Stimulated activated CD4-positive, alpha-beta T cell treated with anti-CD3 and anti-CD28 coated beads, Interleukin-1b, Interleukin-23, amount 100 ng/mL, for 1 hour (primary cell): Measurements from ENCODE around the gene MICOS13.

Experiments used
- DNase-seq, 2 donors: peaks; one replicate each; pipeline ENCODE4 v3.0.0-alpha.2; 2020; ENCODE audit warnings: low read depth in 2 of 2

Gene MICOS13

GRCh38 chr19:5687360-5688198 lies 7.3 kb upstream of the MICOS13 start:
- DNase-seq = no peak

GRCh38 chr19:5686647-5687359 lies 6.5 kb upstream of the MICOS13 start:
- DNase-seq = peak; percentile 83 to 99

- DNase-seq = no peak
Measured at GRCh38 chr19:5686326-5686646, 6.0 kb upstream of the MICOS13 start.

GRCh38 chr19:5684694-5685430 lies 4.5 kb upstream of the MICOS13 start:
- no peak for DNase-seq

GRCh38 chr19:5683177-5683886 lies 3.0 kb upstream of the MICOS13 start:
- no peak for DNase-seq

GRCh38 chr19:5682107-5682482 lies 1.8 kb upstream of the MICOS13 start:
- DNase-seq = no peak

GRCh38 chr19:5681391-5682106 lies 1.2 kb upstream of the MICOS13 start:
- no peak for DNase-seq

- DNase-seq = no peak
Measured at GRCh38 chr19:5680084-5680436, 256 bp downstream of the MICOS13 start.

GRCh38 chr19:5679289-5680083 lies 830 bp downstream of the MICOS13 start:
- DNase-seq = no peak

- no peak for DNase-seq
Measured at GRCh38 chr19:5678071-5678718, 2.1 kb downstream of the MICOS13 start.

- no peak for DNase-seq
Measured at GRCh38 chr19:5677580-5677979, 2.7 kb downstream of the MICOS13 start.

- DNase-seq = no peak
Measured at GRCh38 chr19:5677136-5677535, 3.2 kb downstream of the MICOS13 start.

- no peak for DNase-seq
Measured at GRCh38 chr19:5676772-5677105, 3.6 kb downstream of the MICOS13 start.

- no peak for DNase-seq
Measured at GRCh38 chr19:5676105-5676771, 4.1 kb downstream of the MICOS13 start.

- DNase-seq = no peak
Measured at GRCh38 chr19:5674714-5675113, 5.6 kb downstream of the MICOS13 start.

GRCh38 chr19:5673752-5674151 lies 6.6 kb downstream of the MICOS13 start:
- DNase-seq = no peak

- no peak for DNase-seq
Measured at GRCh38 chr19:5672708-5673459, 7.4 kb downstream of the MICOS13 start.

- DNase-seq = no peak
Measured at GRCh38 chr19:5671600-5671999, 8.7 kb downstream of the MICOS13 start.

GRCh38 chr19:5669212-5669611 lies 11.1 kb downstream of the MICOS13 start:
- DNase-seq = no peak
